ENCODE results near the gene PTBP2. TPM values are rescaled to one million over a fixed set of nuclear protein-coding genes. Genes with fewer than 3 reads are reported as not detected.

PTBP2 gene
- polyA plus RNA-seq, 4 donors = 34.3 to 66.1 (median 55.9) TPM

GRCh38 chr1:96820107-96820506 lies 98.5 kb downstream of the PTBP2 start:
- no peak for DNase-seq (ENCODE audit: low read depth in 4 of 4, low spot score in 3 of 4)

GRCh38 chr1:96820671-96821070 lies 99.1 kb downstream of the PTBP2 start:
- DNase-seq (ENCODE audit: low read depth in 4 of 4, low spot score in 3 of 4) = no peak

GRCh38 chr1:96825231-96825630 lies 103.6 kb downstream of the PTBP2 start:
- no peak for DNase-seq (ENCODE audit: low read depth in 4 of 4, low spot score in 3 of 4)

GRCh38 chr1:96825950-96826576 lies 104.5 kb downstream of the PTBP2 start:
- DNase-seq (ENCODE audit: low read depth in 4 of 4, low spot score in 3 of 4) = no peak

GRCh38 chr1:96833376-96833775 lies 111.8 kb downstream of the PTBP2 start:
- DNase-seq (ENCODE audit: low read depth in 4 of 4, low spot score in 3 of 4) = no peak

GRCh38 chr1:96834986-96835385 lies 113.4 kb downstream of the PTBP2 start:
- no peak for DNase-seq (ENCODE audit: low read depth in 4 of 4, low spot score in 3 of 4)

- DNase-seq (ENCODE audit: low read depth in 4 of 4, low spot score in 3 of 4) = no peak
Observed at GRCh38 chr1:96837057-96837780, 115.6 kb downstream of the PTBP2 start.

GRCh38 chr1:96837781-96838216 lies 116.2 kb downstream of the PTBP2 start:
- DNase-seq (ENCODE audit: low read depth in 4 of 4, low spot score in 3 of 4) = no peak

- no peak for DNase-seq (ENCODE audit: low read depth in 4 of 4, low spot score in 3 of 4)
Observed at GRCh38 chr1:96840396-96840795, 118.8 kb downstream of the PTBP2 start.

- DNase-seq (ENCODE audit: low read depth in 4 of 4, low spot score in 3 of 4) = no peak
Observed at GRCh38 chr1:96842215-96842614, 120.6 kb downstream of the PTBP2 start.

- DNase-seq (ENCODE audit: low read depth in 4 of 4, low spot score in 3 of 4) = no peak
Observed at GRCh38 chr1:96843196-96843595, 121.6 kb downstream of the PTBP2 start.

GRCh38 chr1:96843601-96844000 lies 122.0 kb downstream of the PTBP2 start:
- no peak for DNase-seq (ENCODE audit: low read depth in 4 of 4, low spot score in 3 of 4)

GRCh38 chr1:96845464-96845863 lies 123.9 kb downstream of the PTBP2 start:
- no peak for DNase-seq (ENCODE audit: low read depth in 4 of 4, low spot score in 3 of 4)

GRCh38 chr1:96861836-96862235 lies 140.3 kb downstream of the PTBP2 start:
- no peak for DNase-seq (ENCODE audit: low read depth in 4 of 4, low spot score in 3 of 4)

GRCh38 chr1:96863449-96863848 lies 141.9 kb downstream of the PTBP2 start:
- DNase-seq (ENCODE audit: low read depth in 4 of 4, low spot score in 3 of 4) = no peak
